Peyer's patch (tissue), 4 donors: ENCODE results near the gene DDX41. TPM values are rescaled to one million over a fixed set of nuclear protein-coding genes. Genes with fewer than 3 reads are reported as not detected.
"Not testable (repeated sequence)": the region's sequence is repeated elsewhere in the genome, so short reads cannot be mapped to it uniquely, and the experiment has no call there.

Experiments
- DNase-seq, 3 donors: peaks; one replicate each; pipeline ENCODE4 v3.0.0-alpha.2; 2017 to 2019
- H3K27ac ChIP-seq, 4 donors: fragments of 200-600 bp; sonication (generic); one replicate each; pipeline ENCODE4 v1.5.1; 2016 to 2019
- H3K27me3 ChIP-seq, 2 donors: fragments of 200-600 bp; sonication (generic); one replicate each; pipeline ENCODE4 v1.5.1; 2019
- H3K36me3 ChIP-seq, 3 donors: fragments of 200-600 bp; sonication (generic); one replicate each; pipeline ENCODE4 v1.5.1; 2016 to 2019
- H3K4me1 ChIP-seq, 4 donors: fragments of 200-600 bp; sonication (generic); one replicate each; pipeline ENCODE4 v1.5.1; 2016 to 2019
- H3K4me3 ChIP-seq, 4 donors: fragments of 200-600 bp; sonication (generic); 1 replicate in 3 of 4; 2 replicates in 1 of 4; pipeline ENCODE4 v1.5.1; 2016 to 2019; ENCODE audit warnings: mild to moderate bottlenecking in 1 of 4
- H3K9me3 ChIP-seq, 4 donors: fragments of 200-600 bp; sonication (generic); one replicate each; pipeline ENCODE4 v1.5.1; 2016 to 2019; ENCODE audit warnings: mild to moderate bottlenecking in 1 of 4
- POLR2A ChIP-seq, 2 donors: fragments of 450-650 bp; IDR thresholded peaks; one replicate each; pipeline ENCODE4 v1.5.1; 2017; ENCODE audit warnings: antibody characterized with exemption in 2 of 2, mild to moderate bottlenecking in 2 of 2, moderate library complexity in 2 of 2
- total RNA-seq, 4 donors: library from RNA; depleted of rRNA; stranded (reverse); fragments of >200 nt; gene quantifications; one replicate each; pipeline ENCODE4 v1.1.0, GENCODE V29; 2016
- TF ChIP-seq, protein P1 (sequence below), 6 experiments: fragments of 450-650 bp in 4 of 6; fragments of 200-600 bp in 2 of 6; sonication (generic) in 1 of 6; IDR thresholded peaks; one replicate each; pipeline ENCODE4 v1.5.1; 2017 to 2019; ENCODE audit warnings: antibody characterized with exemption in 6 of 6, mild to moderate bottlenecking in 3 of 6, moderate library complexity in 1 of 6

Gene DDX41
- total RNA-seq, 4 donors from 2014 or later: 103 to 168 (median 118) TPM

DNA sequence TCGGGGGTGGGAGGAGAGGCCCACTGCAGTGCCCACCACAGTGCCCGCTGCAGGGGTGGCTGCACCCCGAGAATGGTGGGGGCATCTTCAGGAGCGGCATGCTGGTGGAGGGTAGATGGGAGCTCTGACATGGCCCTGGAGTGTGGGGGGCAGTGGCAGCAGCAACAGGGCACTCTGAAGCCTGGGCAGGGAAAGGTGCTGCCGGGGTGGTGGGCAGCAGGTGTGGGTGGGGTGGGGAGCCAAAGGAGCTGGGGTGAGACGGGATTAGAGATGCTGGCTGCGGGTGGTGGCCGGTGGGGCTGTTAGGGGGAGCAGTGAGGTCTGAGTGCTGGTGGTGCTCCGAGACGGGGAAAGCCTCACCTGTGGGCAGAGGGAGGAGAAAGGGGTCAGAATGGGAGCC lies 19.6 kb upstream of the DDX41 start:
- peaks cover 0 to 65% (median 0%) of the 10 kb centered on the region in 3 donors for H3K36me3 ChIP-seq
- H3K9me3 ChIP-seq: no peaks in the 10 kb centered on the region
- no peak for DNase-seq
- no peak overlapping the region for H3K27ac ChIP-seq
- H3K4me3 ChIP-seq: no peak overlapping the region
- no peaks in the 10 kb centered on the region for H3K27me3 ChIP-seq
- TF ChIP-seq, protein P1, sequence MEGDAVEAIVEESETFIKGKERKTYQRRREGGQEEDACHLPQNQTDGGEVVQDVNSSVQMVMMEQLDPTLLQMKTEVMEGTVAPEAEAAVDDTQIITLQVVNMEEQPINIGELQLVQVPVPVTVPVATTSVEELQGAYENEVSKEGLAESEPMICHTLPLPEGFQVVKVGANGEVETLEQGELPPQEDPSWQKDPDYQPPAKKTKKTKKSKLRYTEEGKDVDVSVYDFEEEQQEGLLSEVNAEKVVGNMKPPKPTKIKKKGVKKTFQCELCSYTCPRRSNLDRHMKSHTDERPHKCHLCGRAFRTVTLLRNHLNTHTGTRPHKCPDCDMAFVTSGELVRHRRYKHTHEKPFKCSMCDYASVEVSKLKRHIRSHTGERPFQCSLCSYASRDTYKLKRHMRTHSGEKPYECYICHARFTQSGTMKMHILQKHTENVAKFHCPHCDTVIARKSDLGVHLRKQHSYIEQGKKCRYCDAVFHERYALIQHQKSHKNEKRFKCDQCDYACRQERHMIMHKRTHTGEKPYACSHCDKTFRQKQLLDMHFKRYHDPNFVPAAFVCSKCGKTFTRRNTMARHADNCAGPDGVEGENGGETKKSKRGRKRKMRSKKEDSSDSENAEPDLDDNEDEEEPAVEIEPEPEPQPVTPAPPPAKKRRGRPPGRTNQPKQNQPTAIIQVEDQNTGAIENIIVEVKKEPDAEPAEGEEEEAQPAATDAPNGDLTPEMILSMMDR (IDR thresholded peaks at IDR 0.05): no peak
- TF ChIP-seq POLR2A (IDR thresholded peaks at IDR 0.05): no peak
- peaks cover 0 to 22% (median 0%) of the 10 kb centered on the region in 4 donors for H3K4me1 ChIP-seq

DNA sequence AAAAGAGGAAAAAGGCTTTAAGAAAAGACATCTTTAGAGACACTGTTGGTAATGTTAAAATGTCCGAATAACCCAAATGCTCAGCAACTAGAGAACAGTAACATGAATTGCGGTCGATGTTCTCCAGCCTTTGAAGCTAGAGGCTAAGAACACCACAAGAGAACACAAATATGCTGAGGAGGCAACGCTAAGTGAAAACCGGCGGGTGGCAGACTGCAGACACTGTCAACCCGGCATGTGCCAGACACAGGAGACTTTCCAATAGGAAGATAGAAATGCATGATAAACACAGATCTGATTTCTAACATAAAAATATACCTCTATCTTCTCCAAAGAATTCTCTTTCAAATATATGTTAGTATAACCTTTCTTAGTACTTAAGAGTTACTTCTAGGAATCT lies 18.4 kb upstream of the DDX41 start:
- Histone ChIP-seq H3K4me1 (peaks cover 0 to 22% (median 0%) of the 10 kb centered on the region in 4 donors), H3K9me3 (no peaks in the 10 kb centered on the region), H3K4me3 (no peak overlapping the region), H3K27me3 (no peaks in the 10 kb centered on the region), H3K36me3 (peaks cover 0 to 78% (median 0%) of the 10 kb centered on the region in 3 donors), H3K27ac (no peak overlapping the region)
- no peak for TF ChIP-seq POLR2A (IDR thresholded peaks at IDR 0.05)
- TF ChIP-seq, protein P1 (IDR thresholded peaks at IDR 0.05): no peak
- DNase-seq: no peak

DNA sequence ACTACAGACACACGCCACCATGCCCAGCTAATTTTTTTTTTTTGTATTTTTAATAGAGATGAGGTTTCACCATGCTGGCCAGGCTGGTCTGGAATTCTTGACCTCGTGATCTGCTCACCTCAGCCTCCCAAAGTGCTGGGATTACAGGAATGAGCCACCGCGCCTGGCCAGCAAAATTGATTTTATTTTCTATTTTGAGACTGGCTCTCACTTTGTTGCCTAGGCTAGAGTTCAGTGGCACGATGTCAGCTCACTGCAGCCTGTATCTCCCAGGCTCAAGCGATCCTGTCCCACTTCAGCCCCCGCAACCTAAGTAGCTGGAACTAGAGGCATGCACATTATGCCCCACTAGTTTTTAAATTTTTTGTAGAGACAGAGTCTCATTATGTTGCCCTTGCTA lies 17.7 kb upstream of the DDX41 start:
- Histone ChIP-seq H3K4me1 (peaks cover 0 to 22% (median 0%) of the 10 kb centered on the region in 4 donors), H3K36me3 (peaks cover 0 to 85% (median 0%) of the 10 kb centered on the region in 3 donors)
- not testable (repeated sequence) for H3K4me3 ChIP-seq, H3K27ac ChIP-seq, H3K9me3 ChIP-seq, DNase-seq, H3K27me3 ChIP-seq

DNA sequence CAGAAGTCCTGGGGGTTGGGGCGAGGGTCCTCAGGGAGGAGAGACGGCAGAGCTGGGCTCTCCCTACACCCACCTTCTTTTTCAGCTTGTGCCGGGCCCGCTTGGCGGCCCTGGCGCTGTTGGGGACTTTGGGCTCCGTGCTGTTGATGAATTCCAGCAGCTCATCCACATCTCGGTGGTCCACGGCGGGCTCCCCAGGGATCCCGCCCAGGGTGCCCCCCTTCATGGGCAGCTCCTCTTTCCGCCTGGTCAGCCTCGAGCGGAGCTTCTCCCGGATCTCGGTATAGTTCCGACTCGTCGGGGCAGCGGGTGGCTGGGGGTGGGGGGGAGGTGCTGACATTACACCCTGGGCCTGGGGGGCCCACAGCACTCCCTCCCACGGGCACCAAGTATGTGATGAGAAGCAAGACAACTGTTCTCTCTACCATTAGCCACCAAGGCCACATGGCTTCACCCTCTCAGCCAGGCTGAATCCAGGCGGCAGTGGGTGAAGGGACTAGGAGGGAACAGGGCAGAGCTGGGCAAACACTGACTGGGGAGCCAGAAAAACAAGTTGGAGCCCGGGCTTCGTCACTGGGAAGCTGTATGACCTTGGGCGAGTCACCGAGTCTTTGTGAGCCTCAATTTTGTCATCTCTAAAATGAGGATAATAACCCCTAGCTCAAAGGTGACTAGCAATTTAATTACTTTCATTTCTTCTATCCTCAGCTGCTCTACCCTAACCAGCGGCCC lies 14.6 kb upstream of the DDX41 start:
- H3K4me3 ChIP-seq: no peak overlapping the region
- TF ChIP-seq, protein P1 (IDR thresholded peaks at IDR 0.05): no peak
- TF ChIP-seq POLR2A (IDR thresholded peaks at IDR 0.05): no peak
- no peaks in the 10 kb centered on the region for H3K27me3 ChIP-seq
- DNase-seq: no peak
- H3K36me3 ChIP-seq: peaks cover 0 to 88% (median 0%) of the 10 kb centered on the region in 3 donors
- H3K4me1 ChIP-seq: no peaks in the 10 kb centered on the region
- H3K27ac ChIP-seq: no peak overlapping the region
- no peaks in the 10 kb centered on the region for H3K9me3 ChIP-seq

DNA sequence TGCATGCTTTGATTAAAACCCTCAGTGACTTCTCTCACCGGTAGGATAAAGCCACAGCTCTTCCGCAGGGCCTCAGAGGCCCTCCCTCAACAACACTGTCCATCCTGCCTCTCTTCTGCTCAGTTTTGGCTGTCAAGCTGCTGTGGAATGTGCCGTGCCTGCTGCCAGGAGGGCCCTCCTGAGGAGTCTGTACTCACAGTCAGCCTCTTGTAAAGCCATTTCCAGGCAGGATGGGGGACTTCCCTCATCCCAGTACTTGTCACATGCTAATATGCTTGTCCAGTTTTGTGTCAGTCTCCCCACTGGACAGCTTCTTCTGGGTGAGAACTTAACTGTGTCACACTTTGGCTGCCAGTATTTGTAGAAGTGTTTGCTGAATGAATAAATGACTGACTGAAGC lies 13.9 kb upstream of the DDX41 start:
- Histone ChIP-seq H3K4me3 (no peak overlapping the region), H3K27me3 (no peaks in the 10 kb centered on the region), H3K4me1 (no peaks in the 10 kb centered on the region), H3K9me3 (no peaks in the 10 kb centered on the region), H3K36me3 (peaks cover 0 to 88% (median 0%) of the 10 kb centered on the region in 3 donors), H3K27ac (no peak overlapping the region)
- TF ChIP-seq POLR2A (IDR thresholded peaks at IDR 0.05): no peak
- TF ChIP-seq, protein P1 (IDR thresholded peaks at IDR 0.05): no peak
- DNase-seq: no peak

DNA sequence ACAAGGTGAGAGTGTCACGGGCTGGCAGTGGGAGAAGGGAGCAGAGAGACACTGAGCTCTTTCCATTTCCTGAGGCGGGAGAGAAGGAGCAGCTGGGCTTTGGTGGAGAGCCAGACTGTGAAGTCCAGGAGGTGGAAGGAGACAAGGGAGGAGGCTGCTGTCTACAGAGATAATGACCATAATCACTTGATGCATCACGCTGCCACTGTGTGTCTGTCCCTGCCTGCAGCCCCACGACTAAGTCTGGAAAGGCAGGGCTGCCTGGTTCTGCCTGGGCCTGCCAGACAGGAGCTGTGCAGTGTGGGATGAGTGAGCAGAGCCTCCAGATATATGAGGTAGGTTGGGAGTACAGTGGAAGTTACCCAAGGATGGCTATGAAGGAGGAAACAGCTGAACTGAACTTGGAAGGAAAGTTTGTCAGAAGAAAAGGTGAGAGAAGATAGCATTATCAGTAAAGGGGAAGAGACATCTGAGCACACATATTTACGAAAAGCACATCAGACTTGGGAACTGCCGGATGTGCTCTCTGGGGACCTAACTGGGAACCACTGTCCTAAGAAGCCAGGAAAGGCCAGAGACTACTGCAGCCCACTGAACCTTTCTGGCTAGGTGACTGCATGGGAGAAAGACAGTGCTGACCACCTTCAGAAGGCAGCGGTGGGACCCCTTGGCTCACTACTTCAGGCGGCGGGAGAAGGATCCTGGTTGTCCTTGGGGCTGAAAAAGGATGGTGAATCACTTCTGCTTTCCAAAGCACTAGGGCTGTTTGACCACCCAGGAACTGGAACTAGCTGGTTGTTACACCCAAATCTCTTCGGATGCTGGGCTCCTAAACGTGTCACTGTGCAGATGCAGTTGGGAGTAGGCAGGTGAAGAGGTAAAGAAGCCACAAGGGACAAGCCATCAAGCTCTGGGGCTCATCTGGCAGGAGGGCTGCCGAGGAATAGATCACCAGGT lies 12.8 kb upstream of the DDX41 start:
- TF ChIP-seq, protein P1 (IDR thresholded peaks at IDR 0.05): no peak
- TF ChIP-seq POLR2A (IDR thresholded peaks at IDR 0.05): no peak
- H3K27ac ChIP-seq: no peak overlapping the region
- H3K36me3 ChIP-seq: peaks cover 0 to 89% (median 0%) of the 10 kb centered on the region in 3 donors
- H3K9me3 ChIP-seq: no peaks in the 10 kb centered on the region
- H3K4me1 ChIP-seq: no peaks in the 10 kb centered on the region
- no peak for DNase-seq
- H3K27me3 ChIP-seq: no peaks in the 10 kb centered on the region
- H3K4me3 ChIP-seq: no peak overlapping the region
